Spinal cord (tissue), 10 donors: Measurements from ENCODE around the gene CRIP1. TPM values are rescaled to one million over a fixed set of nuclear protein-coding genes. Genes with fewer than 3 reads are reported as not detected.

Experiments
- DNase-seq, 6 donors: peaks; one replicate each; pipeline versions ENCODE4 v3.0.0 to v3.0.0-alpha.2; 2013 to 2015; ENCODE audit warnings: low spot score in 6 of 6, low read depth in 4 of 6
- H3K27ac ChIP-seq: one replicate; pipeline ENCODE4 v1.5.1; 2013; ENCODE audit warnings: low read depth, low read length, control low read depth
- H3K27me3 ChIP-seq: one replicate; pipeline ENCODE4 v1.6.1; 2013; ENCODE audit warnings: low read length; ENCODE audit not compliant: control insufficient read depth, insufficient read depth
- H3K36me3 ChIP-seq: one replicate; pipeline ENCODE4 v1.6.1; 2013; ENCODE audit warnings: low read length; ENCODE audit not compliant: control insufficient read depth, insufficient read depth
- H3K4me1 ChIP-seq: one replicate; pipeline ENCODE4 v1.6.1; 2013; ENCODE audit warnings: low read length; ENCODE audit not compliant: control insufficient read depth, insufficient read depth
- H3K4me3 ChIP-seq: one replicate; pipeline ENCODE4 v1.5.1; 2013; ENCODE audit warnings: low read depth, low read length, control low read depth
- H3K9me3 ChIP-seq: one replicate; pipeline ENCODE4 v1.6.1; 2013; ENCODE audit warnings: low read length; ENCODE audit not compliant: control insufficient read depth, insufficient read depth
- WGBS: methylation state at CpG from one replicate; pipeline ENCODE4 v1.1.5; 2013; ENCODE audit warnings: missing lambda C conversion rate; ENCODE audit not compliant: insufficient coverage; 5-methylcytosine and 5-hydroxymethylcytosine counted together
- polyA plus RNA-seq, 2 donors: library from polyadenylated mRNA; unstranded; fragments of 120-200 nt; gene quantifications; one replicate each; pipeline ENCODE4 v1.2.1, GENCODE V29; 2013; ENCODE audit not compliant: insufficient read length in 2 of 2
- total RNA-seq, 2 donors: library from RNA; depleted of rRNA in 1 of 2; stranded (reverse); fragments of 120-200 nt in 1 of 2; fragments of >200 nt in 1 of 2; gene quantifications; one replicate each; pipeline versions ENCODE4 v1.2.3 to v1.2.4, GENCODE V29; 2013 to 2014
- donor health status: healthy.

Gene CRIP1
- total and polyA plus RNA-seq, 4 donors: 4.3 to 34.5 (median 17.7) TPM

DNA sequence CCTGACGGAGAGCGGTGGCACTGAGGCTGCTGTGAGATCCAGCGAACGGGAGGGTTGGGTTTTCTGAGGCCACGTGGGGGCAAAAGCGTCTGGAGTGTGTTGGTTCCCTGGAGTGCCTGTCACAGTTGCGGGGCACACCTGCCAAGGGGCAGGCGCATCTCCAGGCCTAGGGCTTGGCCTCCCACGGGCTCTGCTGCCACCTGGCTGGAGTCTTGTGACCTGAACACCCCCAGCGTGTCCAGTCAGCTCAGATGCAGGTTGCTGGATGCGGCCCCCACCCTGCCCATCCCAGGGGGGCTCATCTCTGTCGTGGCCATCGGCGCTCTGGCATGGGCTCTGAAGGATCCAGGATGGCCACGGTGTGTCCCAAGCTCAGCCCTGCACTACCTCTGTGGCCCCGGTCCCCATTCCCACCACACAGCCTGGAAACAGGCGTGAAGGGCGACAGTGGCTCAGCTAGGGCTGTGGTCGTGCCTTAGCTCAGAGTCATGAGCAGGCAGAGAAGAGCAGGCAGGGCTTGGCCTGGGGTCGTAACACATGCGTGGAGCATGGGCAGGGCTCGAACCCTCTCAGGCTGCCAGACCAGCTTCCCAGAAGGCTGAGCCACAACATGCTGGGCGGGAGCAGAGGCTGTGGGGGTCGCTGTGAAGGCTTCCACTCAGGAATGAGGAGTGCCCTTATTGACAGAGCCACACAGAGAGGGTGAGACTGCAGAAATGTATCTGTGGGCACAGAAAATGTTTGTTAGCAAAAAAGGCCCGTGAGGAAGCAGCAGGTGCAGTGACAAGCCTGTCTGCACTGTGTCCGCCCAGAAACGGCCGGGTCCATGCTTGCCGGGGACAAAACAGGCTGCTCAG is 35.6 kb upstream of the CRIP1 start:
- Histone ChIP-seq H3K4me1 (peaks cover 8% of the 10 kb centered on the region), H3K27ac (no peak overlapping the region), H3K9me3 (no peaks in the 10 kb centered on the region), H3K4me3 (no peak overlapping the region), H3K36me3 (peaks cover 99% of the 10 kb centered on the region), H3K27me3 (no peaks in the 10 kb centered on the region)
- no peak for DNase-seq
- WGBS: 95% methylated on average over 28 of the region's 29 CpGs

- Histone ChIP-seq H3K4me3 (no peak overlapping the region), H3K27ac (no peak overlapping the region), H3K36me3 (peaks cover 98% of the 10 kb centered on the region), H3K4me1 (peaks cover 8% of the 10 kb centered on the region), H3K9me3 (no peaks in the 10 kb centered on the region), H3K27me3 (no peaks in the 10 kb centered on the region)
- WGBS: 90% methylated on average over 14 of the region's 14 CpGs
- no peak for DNase-seq
Observed at GRCh38 chr14:105452963-105453362, 33.7 kb upstream of the CRIP1 start.

- H3K36me3 ChIP-seq: peaks cover 98% of the 10 kb centered on the region
- peaks cover 2% of the 10 kb centered on the region for H3K4me1 ChIP-seq
Observed at GRCh38 chr14:105453847-105454246, 32.8 kb upstream of the CRIP1 start.

GRCh38 chr14:105455086-105455640 is 31.5 kb upstream of the CRIP1 start:
- H3K4me3 ChIP-seq: no peak overlapping the region
- H3K4me1 ChIP-seq: no peaks in the 10 kb centered on the region
- H3K27me3 ChIP-seq: no peaks in the 10 kb centered on the region
- DNase-seq: no peak
- 89% methylated on average over 21 of the region's 22 CpGs for WGBS
- peaks cover 89% of the 10 kb centered on the region for H3K36me3 ChIP-seq
- H3K27ac ChIP-seq: no peak overlapping the region
- H3K9me3 ChIP-seq: no peaks in the 10 kb centered on the region

More at GRCh38 chr14:105453847-105454246, 32.8 kb upstream of the CRIP1 start:
- no peak for DNase-seq
- no peak overlapping the region for H3K4me3 ChIP-seq
- H3K27me3 ChIP-seq: no peaks in the 10 kb centered on the region
- no peaks in the 10 kb centered on the region for H3K9me3 ChIP-seq
- 86% methylated on average over 12 of the region's 14 CpGs for WGBS
- H3K27ac ChIP-seq: no peak overlapping the region

GRCh38 chr14:105455766-105456660 is 30.7 kb upstream of the CRIP1 start:
- Histone ChIP-seq H3K9me3 (no peaks in the 10 kb centered on the region), H3K27me3 (no peaks in the 10 kb centered on the region), H3K36me3 (peaks cover 89% of the 10 kb centered on the region), H3K4me3 (no peak overlapping the region), H3K4me1 (no peaks in the 10 kb centered on the region), H3K27ac (no peak overlapping the region)
- WGBS: 91% methylated on average over 22 of the region's 22 CpGs
- DNase-seq: no peak

- 93% methylated on average over 22 of the region's 22 CpGs for WGBS
- no peak overlapping the region for H3K4me3 ChIP-seq
- no peak for DNase-seq
- H3K27ac ChIP-seq: no peak overlapping the region
- H3K9me3 ChIP-seq: no peaks in the 10 kb centered on the region
- H3K4me1 ChIP-seq: no peaks in the 10 kb centered on the region
- H3K36me3 ChIP-seq: peaks cover 89% of the 10 kb centered on the region
- H3K27me3 ChIP-seq: no peaks in the 10 kb centered on the region
Observed at GRCh38 chr14:105456736-105457617, 29.7 kb upstream of the CRIP1 start.

GRCh38 chr14:105458010-105458409 is 28.7 kb upstream of the CRIP1 start:
- peaks cover 89% of the 10 kb centered on the region for H3K36me3 ChIP-seq
- H3K4me1 ChIP-seq: no peaks in the 10 kb centered on the region
- no peak for DNase-seq
- no peaks in the 10 kb centered on the region for H3K27me3 ChIP-seq
- no peak overlapping the region for H3K27ac ChIP-seq
- H3K9me3 ChIP-seq: no peaks in the 10 kb centered on the region
- 86% methylated on average over 13 of the region's 18 CpGs for WGBS
- H3K4me3 ChIP-seq: no peak overlapping the region

DNA sequence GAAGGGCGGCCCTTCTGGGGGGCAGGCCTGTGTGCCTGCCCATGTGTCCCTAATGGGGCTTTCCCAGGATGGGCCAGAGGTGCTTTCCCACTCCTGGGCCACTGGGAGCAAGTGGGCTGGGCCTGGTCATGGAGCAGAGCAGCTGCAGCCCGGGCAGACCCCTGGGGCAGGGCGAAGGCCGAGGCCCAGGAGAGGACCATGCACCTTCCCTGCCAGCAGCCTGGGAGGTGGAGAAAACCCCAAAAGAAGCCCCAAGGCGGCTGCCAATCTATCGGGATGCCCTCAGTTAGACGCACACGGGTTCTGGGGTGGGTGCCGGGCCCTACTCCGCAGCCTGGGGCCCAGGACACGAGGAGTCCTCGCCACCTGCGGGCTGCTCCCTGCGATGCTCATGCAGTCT is 28.1 kb upstream of the CRIP1 start:
- no peak overlapping the region for H3K27ac ChIP-seq
- no peaks in the 10 kb centered on the region for H3K9me3 ChIP-seq
- peaks cover 90% of the 10 kb centered on the region for H3K36me3 ChIP-seq
- WGBS: 85% methylated on average over 12 of the region's 14 CpGs
- no peaks in the 10 kb centered on the region for H3K4me1 ChIP-seq
- no peak for DNase-seq
- H3K27me3 ChIP-seq: no peaks in the 10 kb centered on the region
- H3K4me3 ChIP-seq: no peak overlapping the region

- WGBS: 96% methylated on average over 15 of the region's 17 CpGs
- no peaks in the 10 kb centered on the region for H3K9me3 ChIP-seq
- peaks cover 90% of the 10 kb centered on the region for H3K36me3 ChIP-seq
- H3K27ac ChIP-seq: no peak overlapping the region
- H3K4me3 ChIP-seq: no peak overlapping the region
- no peaks in the 10 kb centered on the region for H3K4me1 ChIP-seq
- no peak for DNase-seq
- no peaks in the 10 kb centered on the region for H3K27me3 ChIP-seq
Observed at GRCh38 chr14:105460116-105460515, 26.6 kb upstream of the CRIP1 start.
